22Rv1 (cell line): Measurements from ENCODE around the gene AHDC1.

ENCODE experiments used
- CTCF ChIP-seq: fragments of 450-650 bp; IDR thresholded peaks from 2 replicates; pipeline ENCODE4 v1.5.1; 2017; ENCODE audit warnings: mild to moderate bottlenecking
- ZFX ChIP-seq: fragments of 450-650 bp; IDR thresholded peaks from 2 replicates; pipeline ENCODE4 v1.6.1; 2017; ENCODE audit warnings: antibody characterized with exemption, borderline replicate concordance

GRCh38 chr1:27542463-27543273, 61.3 kb downstream of the AHDC1 start:
- TF ChIP-seq CTCF (no peak), ZFX (no peak)
